Suppressor macrophage (primary cell): ENCODE measurements around the gene PINK1.
"Not testable (repeated sequence)": the region's sequence is repeated elsewhere in the genome, so short reads cannot be mapped to it uniquely, and the experiment has no call there.

Experiments
- DNase-seq, 4 experiments: peaks; one replicate each; pipeline ENCODE4 v3.0.0-alpha.2; 2020 to 2022

The PINK1 gene

DNA sequence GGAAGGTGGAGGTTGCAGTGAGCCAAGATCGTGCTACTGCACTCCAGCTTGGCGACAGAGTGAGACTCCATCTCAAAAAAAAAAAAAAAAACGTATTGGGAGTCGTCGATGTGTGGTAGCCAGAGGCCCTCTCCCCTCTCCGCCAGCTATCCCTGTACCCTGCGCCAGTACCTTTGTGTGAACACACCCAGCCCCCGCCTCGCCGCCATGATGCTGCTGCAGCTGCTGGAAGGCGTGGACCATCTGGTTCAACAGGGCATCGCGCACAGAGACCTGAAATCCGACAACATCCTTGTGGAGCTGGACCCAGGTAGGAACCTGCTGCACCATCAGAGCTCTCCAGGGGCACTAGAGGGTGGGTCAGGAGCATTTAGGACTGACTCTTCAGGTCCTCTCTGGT lies 12.2 kb downstream of the PINK1 start:
- DNase-seq: no peak

- no peak for DNase-seq
These were observed 15.2 kb downstream of the PINK1 start for GRCh38 chr1:20648438-20648837.

- no peak for DNase-seq
These were observed 15.7 kb downstream of the PINK1 start for GRCh38 chr1:20648946-20649345.

GRCh38 chr1:20652300-20652699 lies 19.0 kb downstream of the PINK1 start:
- DNase-seq: no peak

GRCh38 chr1:20654104-20654690 lies 20.9 kb downstream of the PINK1 start:
- DNase-seq: no peak

- no peak for DNase-seq
These were observed 23.8 kb downstream of the PINK1 start for GRCh38 chr1:20657024-20657423.

GRCh38 chr1:20658166-20658915 lies 25.1 kb downstream of the PINK1 start:
- DNase-seq: no peak

- DNase-seq: peak; percentile 9 to 28 (median 26)
These were observed 27.1 kb downstream of the PINK1 start for GRCh38 chr1:20660363-20660762.

DNA sequence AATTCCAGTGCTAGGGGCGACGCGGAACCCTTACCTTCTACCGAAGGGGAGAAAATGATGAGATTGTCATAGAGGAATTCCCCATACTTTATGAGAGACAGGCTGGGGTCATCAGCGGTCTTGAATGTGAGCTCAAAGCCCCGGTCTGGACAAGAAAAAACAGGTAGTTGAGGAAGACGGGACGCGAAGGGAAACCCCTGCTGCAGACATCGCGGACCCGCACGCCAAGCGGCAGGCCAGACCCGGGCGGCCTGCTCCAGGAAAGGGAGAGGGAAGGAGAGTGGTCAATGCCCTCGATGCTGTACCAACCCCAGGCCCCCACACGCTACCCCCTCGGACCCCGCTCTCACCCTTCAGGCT lies 27.6 kb downstream of the PINK1 start:
- DNase-seq: peak; percentile 8 to 54 (median 40)

GRCh38 chr1:20661207-20662109 lies 28.2 kb downstream of the PINK1 start, which contains the start of gene DDOST:
Gene DDOST, minus strand, starts transcription at chr1:20661369. Its CDS starts 19 bp downstream, at chr1:20661350.
- DNase-seq: peak; percentile 96 to 98 (median 98)

- DNase-seq: no peak
These were observed 28.8 kb downstream of the PINK1 start for GRCh38 chr1:20662110-20662475.

- no peak for DNase-seq
These were observed 30.1 kb downstream of the PINK1 start for GRCh38 chr1:20663365-20663764.

- no peak for DNase-seq
These were observed 30.9 kb downstream of the PINK1 start for GRCh38 chr1:20663969-20664715.

DNA sequence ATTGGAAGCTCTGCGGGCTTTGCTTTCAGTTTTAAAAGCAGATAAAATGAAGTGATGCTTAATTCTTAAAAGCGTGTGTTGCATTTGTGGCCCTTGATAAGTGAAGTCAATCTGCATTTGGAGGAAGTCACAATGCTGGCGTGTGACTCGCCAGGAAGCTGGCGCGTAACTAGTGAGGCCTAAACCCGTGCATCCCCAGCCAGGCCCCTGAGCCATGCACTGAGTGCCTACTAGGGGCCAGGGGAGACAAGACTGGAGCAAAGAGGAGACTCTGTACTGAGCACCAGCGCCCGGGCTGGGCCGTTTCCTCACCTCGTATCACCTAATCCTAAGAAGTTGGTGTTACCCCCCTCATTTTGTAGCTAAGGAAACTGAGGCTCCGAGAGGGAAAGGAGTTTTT lies 32.5 kb downstream of the PINK1 start:
- DNase-seq: peak; percentile 54 to 72 (median 62)

GRCh38 chr1:20666146-20666545 lies 32.9 kb downstream of the PINK1 start:
- DNase-seq: no peak

- peak in 1 of 4 experiments; percentile 14 for DNase-seq
These were observed 33.5 kb downstream of the PINK1 start for GRCh38 chr1:20666804-20667203.

DNA sequence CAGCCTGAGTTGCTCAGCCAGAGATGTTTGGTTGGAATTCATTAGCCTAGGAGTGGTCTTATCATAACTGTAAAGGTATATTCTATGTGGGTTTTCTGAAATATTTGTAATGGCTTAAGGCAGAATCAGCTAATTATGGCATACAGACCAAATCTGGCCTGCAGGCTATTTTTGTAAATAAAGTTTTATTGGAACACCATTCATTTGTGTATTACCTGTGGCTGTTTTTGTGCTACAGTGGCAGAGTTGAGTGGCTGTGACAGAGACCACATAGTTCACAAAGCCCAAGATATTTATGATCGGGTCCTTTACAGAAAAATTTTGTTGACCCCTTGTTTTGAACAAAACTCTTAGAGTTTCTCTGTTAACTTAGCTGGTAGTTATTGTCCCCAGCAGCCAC lies 35.3 kb downstream of the PINK1 start:
- no peak for DNase-seq

- no peak for DNase-seq
These were observed 37.7 kb downstream of the PINK1 start for GRCh38 chr1:20670936-20671335.

DNA sequence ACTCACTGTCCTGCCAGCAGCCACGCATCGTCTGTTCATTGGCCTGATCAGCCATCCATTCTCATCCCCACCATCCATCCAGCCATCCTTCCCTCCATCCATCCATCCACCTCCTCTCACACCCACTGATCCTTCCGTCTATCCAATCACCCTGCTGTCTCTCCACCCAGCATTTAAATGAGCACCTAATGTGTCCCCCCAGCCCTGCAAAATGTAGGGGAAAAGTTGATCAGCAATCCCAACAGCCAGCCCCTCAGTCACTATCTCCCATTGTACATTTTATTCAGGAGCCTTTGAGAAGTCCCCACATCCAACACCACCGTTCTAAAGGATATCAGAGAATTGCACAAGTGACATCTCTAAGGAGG lies 39.0 kb downstream of the PINK1 start:
- DNase-seq: no peak

GRCh38 chr1:20673626-20674025 lies 40.4 kb downstream of the PINK1 start:
- not testable (repeated sequence) for DNase-seq

- DNase-seq: peak in 1 of 4 experiments; percentile 25
These were observed 45.3 kb downstream of the PINK1 start for GRCh38 chr1:20678599-20678998.

DNA sequence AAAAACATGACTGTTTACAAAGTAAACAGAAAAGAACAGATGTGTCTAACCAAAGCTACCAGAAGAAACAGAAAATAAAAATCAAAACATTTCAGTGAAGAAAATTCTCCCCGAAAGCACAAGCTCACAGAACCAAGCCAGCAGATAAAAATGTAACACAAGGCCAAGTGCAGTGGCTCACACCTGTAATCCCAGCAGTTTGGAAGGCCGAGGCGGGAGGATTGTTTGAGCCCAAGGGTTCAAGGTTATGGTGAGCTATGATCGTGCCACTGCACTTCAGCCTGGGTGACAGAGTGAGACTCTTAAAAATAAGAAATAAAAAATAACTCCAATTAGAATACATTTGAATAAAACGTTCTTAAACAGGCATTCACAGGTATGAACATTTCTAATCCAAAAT lies 47.0 kb downstream of the PINK1 start:
- DNase-seq: no peak

DNA sequence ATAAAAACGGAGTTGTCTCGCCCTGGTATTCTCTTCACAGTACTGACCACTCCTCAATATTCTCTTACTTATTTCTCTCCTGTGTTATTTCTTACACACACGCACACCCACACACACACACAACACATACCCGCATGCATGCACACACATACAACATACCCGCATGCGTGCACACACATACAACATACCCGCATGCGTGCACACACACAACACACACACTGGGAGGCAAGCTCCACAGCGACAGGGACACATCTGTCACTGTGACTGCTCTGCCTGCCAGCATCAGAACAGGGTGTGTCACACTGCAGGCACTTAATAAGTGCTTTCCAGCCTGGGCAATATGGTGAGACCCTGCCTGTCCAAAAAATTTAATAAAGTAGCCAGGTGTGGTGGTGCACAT lies 48.7 kb downstream of the PINK1 start:
- no peak for DNase-seq
